ENCODE data around the gene TACC3.
A peak's percentile ranks its signal among the peaks of the same experiment; 100 is the strongest.

Gene TACC3

GRCh38 chr4:1703867-1704266 is 17.5 kb upstream of the TACC3 start:
- DNase-seq (ENCODE audit: low read depth): no peak

GRCh38 chr4:1705732-1706131 is 15.6 kb upstream of the TACC3 start:
- no peak for DNase-seq (ENCODE audit: low read depth)

GRCh38 chr4:1706358-1706757 is 15.0 kb upstream of the TACC3 start:
- no peak for DNase-seq (ENCODE audit: low read depth)

GRCh38 chr4:1708581-1708980 is 12.7 kb upstream of the TACC3 start:
- no peak for DNase-seq (ENCODE audit: low read depth)

- DNase-seq (ENCODE audit: low read depth): no peak
These were observed 10.2 kb upstream of the TACC3 start for GRCh38 chr4:1711055-1711570.

GRCh38 chr4:1711571-1712215 is 9.6 kb upstream of the TACC3 start:
- peak; percentile 29 for DNase-seq (ENCODE audit: low read depth)

- DNase-seq (ENCODE audit: low read depth): peak; percentile 81
These were observed 8.9 kb upstream of the TACC3 start, which contains the start of gene SLBP for GRCh38 chr4:1712216-1713002. Gene SLBP, minus strand, starts transcription at chr4:1712319. Its CDS starts 131 bp downstream, at chr4:1712188.

GRCh38 chr4:1713003-1713851 is 8.1 kb upstream of the TACC3 start:
- no peak for DNase-seq (ENCODE audit: low read depth)

GRCh38 chr4:1714303-1715001 is 6.9 kb upstream of the TACC3 start:
- no peak for DNase-seq (ENCODE audit: low read depth)

- DNase-seq (ENCODE audit: low read depth): no peak
These were observed 6.1 kb upstream of the TACC3 start for GRCh38 chr4:1715002-1715758.

GRCh38 chr4:1716065-1716945 is 5.0 kb upstream of the TACC3 start:
- no peak for DNase-seq (ENCODE audit: low read depth)

GRCh38 chr4:1717129-1718094 is 3.9 kb upstream of the TACC3 start:
- no peak for DNase-seq (ENCODE audit: low read depth)

GRCh38 chr4:1718095-1718850 is 3.0 kb upstream of the TACC3 start:
- no peak for DNase-seq (ENCODE audit: low read depth)

- no peak for DNase-seq (ENCODE audit: low read depth)
These were observed 948 bp upstream of the TACC3 start for GRCh38 chr4:1720163-1720983.

GRCh38 chr4:1721666-1722550 is 587 bp downstream of the TACC3 start:
- DNase-seq (ENCODE audit: low read depth): no peak

GRCh38 chr4:1722551-1723118 is 1.3 kb downstream of the TACC3 start:
- DNase-seq (ENCODE audit: low read depth): no peak

All from GM04504 (cell line).